Stomach (tissue), 9 donors: ENCODE measurements around the gene TYRO3. TPM values are rescaled to one million over a fixed set of nuclear protein-coding genes. Genes with fewer than 3 reads are reported as not detected.
A peak's percentile ranks its signal among the peaks of the same experiment; 100 is the strongest.
"Not testable (repeated sequence)": the region's sequence is repeated elsewhere in the genome, so short reads cannot be mapped to it uniquely, and the experiment has no call there.

Source experiments
- DNase-seq, 2 donors: peaks; one replicate each; pipeline versions ENCODE4 v3.0.0 to v3.0.0-alpha.2; 2013 to 2019
- H3K27ac ChIP-seq, 5 donors: fragments of 200-600 bp in 4 of 5; sonication (generic) in 4 of 5; one replicate each; pipeline ENCODE4 v1.5.1; 2013 to 2019; ENCODE audit warnings: mild to moderate bottlenecking in 1 of 5, moderate library complexity in 1 of 5
- H3K27me3 ChIP-seq, 3 donors: fragments of 200-600 bp; sonication (generic); one replicate each; pipeline ENCODE4 v1.5.1; 2017 to 2019; ENCODE audit warnings: mixed run types in 1 of 3
- H3K36me3 ChIP-seq, 4 donors: fragments of 200-600 bp; sonication (generic); 1 replicate in 3 of 4; 2 replicates in 1 of 4; pipeline ENCODE4 v1.5.1; 2016 to 2019
- H3K4me1 ChIP-seq, 4 donors: fragments of 200-600 bp; sonication (generic); one replicate each; pipeline ENCODE4 v1.5.1; 2016 to 2019
- H3K4me3 ChIP-seq, 4 donors: fragments of 200-600 bp; sonication (generic) in 3 of 4; one replicate each; pipeline ENCODE4 v1.5.1; 2016 to 2019; ENCODE audit warnings: mild to moderate bottlenecking in 1 of 4
- H3K9me3 ChIP-seq, 4 donors: fragments of 200-600 bp; sonication (generic); one replicate each; pipeline ENCODE4 v1.5.1; 2016 to 2019
- EP300 ChIP-seq: sonication (generic); formaldehyde crosslinking; IDR thresholded peaks from one replicate; pipeline ENCODE4 v1.6.1; 2017; ENCODE audit warnings: antibody characterized with exemption
- POLR2A ChIP-seq, 4 donors: fragments of 450-650 bp; IDR thresholded peaks; one replicate each; pipeline ENCODE4 v1.6.1; 2016; ENCODE audit warnings: antibody characterized with exemption in 4 of 4, control low read depth in 2 of 4, mild to moderate bottlenecking in 1 of 4, moderate library complexity in 1 of 4
- POLR2AphosphoS5 ChIP-seq, 3 donors: sonication (generic); formaldehyde crosslinking; IDR thresholded peaks; one replicate each; pipeline ENCODE4 v1.6.1; 2016; ENCODE audit warnings: antibody characterized with exemption in 3 of 3
- WGBS, 5 donors: extraction: QIAGEN DNeasy Blood & Tissue Kit in 3 of 5; methylation state at CpG; one replicate each; pipeline versions ENCODE4 v1.1.5 to v1.1.7; 2013 to 2018; 5-methylcytosine and 5-hydroxymethylcytosine counted together
- intact Hi-C: fragments of 100-400 bp; cut with DNase I; formaldehyde crosslinking; loops from one replicate; pipeline ENCODE4 v1.15.1; 2023; ENCODE audit warnings: low total_unique reads
- polyA plus RNA-seq, 3 donors: library from polyadenylated mRNA; stranded (reverse); fragments of 200-250 nt; gene quantifications; one replicate each; pipeline ENCODE4 v1.2.3, GENCODE V29; 2013
- total RNA-seq, 5 donors: library from RNA; depleted of rRNA; stranded (reverse); fragments of >200 nt; gene quantifications; one replicate each; pipeline versions ENCODE4 v1.1.0 to v1.2.3, GENCODE V29; 2014 to 2016
- TF ChIP-seq, protein P1 (sequence below), 7 experiments: fragments of 450-650 bp in 4 of 7; fragments of 200-600 bp in 3 of 7; sonication (generic) in 3 of 7; IDR thresholded peaks; one replicate each; pipeline ENCODE4 v1.5.1; 2016 to 2019; ENCODE audit warnings: antibody characterized with exemption in 7 of 7, control low read depth in 2 of 7, mild to moderate bottlenecking in 1 of 7
- donor health status: healthy with polysubstance abuse.
- donor health status: Bipolar disorder and iron deficiency.
- donor health status: healthy.

The TYRO3 gene
- total and polyA plus RNA-seq, 8 donors, result 0.89 to 16.9 (median 6.6) TPM

DNA sequence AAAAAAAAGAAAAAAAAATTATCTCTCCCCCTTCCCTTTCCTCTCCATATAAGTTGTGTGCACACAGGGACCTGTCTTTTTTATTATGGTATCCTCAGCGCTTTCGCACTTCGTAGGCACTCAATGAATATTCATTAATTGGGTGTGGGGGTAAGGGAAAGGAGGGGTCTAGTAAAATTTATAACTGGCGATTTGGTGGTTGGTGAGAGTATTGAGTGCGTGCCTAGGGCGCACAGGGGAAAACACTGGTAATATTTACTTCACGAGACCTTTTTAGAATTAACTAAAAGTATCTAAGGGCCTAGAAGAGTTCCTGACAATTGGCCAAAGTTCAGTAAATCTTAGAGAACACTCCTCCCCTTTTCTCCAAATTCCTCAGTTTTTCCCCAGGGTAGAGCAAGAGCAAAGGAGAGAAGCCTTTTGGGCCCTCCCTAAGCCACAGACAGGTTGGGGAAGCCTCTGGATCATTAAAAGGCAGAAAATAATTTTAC, 25.7 kb downstream of the TYRO3 start:
- 94 to 96% (median 96%) methylated on average over 7 of the region's 7 CpGs for WGBS, 5 donors
- H3K4me3 ChIP-seq, result peak overlapping the region; percentile 51 to 58 (median 56)
- H3K27ac ChIP-seq, result peak overlapping the region in 1 of 5 donors; percentile 80
- intact Hi-C loops, result no loop called here
- no peaks in the 10 kb centered on the region for H3K36me3 ChIP-seq
- no peak for DNase-seq
- peaks cover 0 to 15% (median 12%) of the 10 kb centered on the region in 4 donors for H3K4me1 ChIP-seq
- TF ChIP-seq EP300 (no peak), POLR2A (IDR thresholded peaks at IDR 0.05) (no peak), POLR2AphosphoS5 (IDR thresholded peaks at IDR 0.05) (no peak)
- TF ChIP-seq, protein P1, sequence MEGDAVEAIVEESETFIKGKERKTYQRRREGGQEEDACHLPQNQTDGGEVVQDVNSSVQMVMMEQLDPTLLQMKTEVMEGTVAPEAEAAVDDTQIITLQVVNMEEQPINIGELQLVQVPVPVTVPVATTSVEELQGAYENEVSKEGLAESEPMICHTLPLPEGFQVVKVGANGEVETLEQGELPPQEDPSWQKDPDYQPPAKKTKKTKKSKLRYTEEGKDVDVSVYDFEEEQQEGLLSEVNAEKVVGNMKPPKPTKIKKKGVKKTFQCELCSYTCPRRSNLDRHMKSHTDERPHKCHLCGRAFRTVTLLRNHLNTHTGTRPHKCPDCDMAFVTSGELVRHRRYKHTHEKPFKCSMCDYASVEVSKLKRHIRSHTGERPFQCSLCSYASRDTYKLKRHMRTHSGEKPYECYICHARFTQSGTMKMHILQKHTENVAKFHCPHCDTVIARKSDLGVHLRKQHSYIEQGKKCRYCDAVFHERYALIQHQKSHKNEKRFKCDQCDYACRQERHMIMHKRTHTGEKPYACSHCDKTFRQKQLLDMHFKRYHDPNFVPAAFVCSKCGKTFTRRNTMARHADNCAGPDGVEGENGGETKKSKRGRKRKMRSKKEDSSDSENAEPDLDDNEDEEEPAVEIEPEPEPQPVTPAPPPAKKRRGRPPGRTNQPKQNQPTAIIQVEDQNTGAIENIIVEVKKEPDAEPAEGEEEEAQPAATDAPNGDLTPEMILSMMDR (IDR thresholded peaks at IDR 0.05), result no peak
- H3K27me3 ChIP-seq, result peaks cover 0 to 5% (median 0%) of the 10 kb centered on the region in 3 donors
- H3K9me3 ChIP-seq, result no peaks in the 10 kb centered on the region

DNA sequence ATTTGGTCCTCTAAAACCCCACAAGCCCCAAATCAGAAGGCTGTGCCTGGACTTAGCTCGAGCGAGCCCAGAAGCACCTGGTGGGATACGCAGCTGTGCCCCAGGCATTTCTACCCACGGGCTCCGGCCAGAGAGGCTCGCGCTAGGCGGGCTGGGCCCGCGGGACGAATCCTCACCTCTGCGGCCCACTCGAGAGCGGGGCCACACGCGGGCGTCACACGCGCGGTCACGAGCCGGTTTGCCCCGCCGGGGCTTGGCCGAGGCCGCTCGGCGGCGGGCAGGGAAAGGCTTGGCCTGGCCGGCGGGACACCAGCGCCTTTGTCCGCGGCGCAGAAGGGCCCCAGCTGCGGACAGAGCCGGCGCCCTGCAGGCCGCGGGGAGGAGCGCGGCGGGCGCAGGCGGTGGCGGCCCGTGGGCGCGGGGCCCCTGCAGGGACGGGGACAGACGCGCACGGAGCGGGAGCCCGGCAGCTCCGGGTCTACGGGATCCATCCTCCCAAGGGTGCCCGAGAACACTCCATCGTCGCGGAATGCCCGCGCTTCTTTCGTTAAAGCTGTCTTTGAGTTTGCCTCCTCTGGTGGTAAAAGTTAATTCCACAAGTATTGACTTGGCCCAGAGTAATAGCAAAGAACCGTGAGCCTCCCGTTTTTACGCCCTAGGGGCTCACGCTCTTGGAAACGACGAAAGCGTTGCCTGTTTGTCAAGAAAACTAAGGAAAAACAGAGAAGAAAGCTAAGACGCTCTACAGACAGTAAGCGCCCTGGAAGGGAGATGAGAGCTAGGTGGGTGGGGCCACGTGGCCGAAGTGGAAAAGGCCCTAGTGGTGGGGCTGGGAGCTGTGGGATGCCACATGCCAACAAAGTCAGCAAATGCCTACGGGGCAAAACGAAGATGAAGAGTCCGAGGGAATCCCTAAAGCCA, 26.4 kb downstream of the TYRO3 start:
- peaks cover 0 to 15% (median 12%) of the 10 kb centered on the region in 4 donors for H3K4me1 ChIP-seq
- H3K27ac ChIP-seq, result peak overlapping the region in 4 of 5 donors; percentile 11 to 80 (median 52)
- WGBS, 5 donors, result 5 to 7% (median 7%) methylated on average over 51 to 78 of the region's 78 CpGs
- peak; percentile 48 to 73 for DNase-seq
- no peaks in the 10 kb centered on the region for H3K9me3 ChIP-seq
- TF ChIP-seq EP300, result no peak
- TF ChIP-seq POLR2A (IDR thresholded peaks at IDR 0.05), result no peak
- TF ChIP-seq, protein P1 (IDR thresholded peaks at IDR 0.05), result peak in 5 of 7 experiments; percentile 16 to 48 (median 29)
- H3K4me3 ChIP-seq, result peak overlapping the region; percentile 51 to 58 (median 56)
- no peaks in the 10 kb centered on the region for H3K36me3 ChIP-seq
- intact Hi-C loops, result no loop called here
- peaks cover 0 to 5% (median 0%) of the 10 kb centered on the region in 3 donors for H3K27me3 ChIP-seq

DNA sequence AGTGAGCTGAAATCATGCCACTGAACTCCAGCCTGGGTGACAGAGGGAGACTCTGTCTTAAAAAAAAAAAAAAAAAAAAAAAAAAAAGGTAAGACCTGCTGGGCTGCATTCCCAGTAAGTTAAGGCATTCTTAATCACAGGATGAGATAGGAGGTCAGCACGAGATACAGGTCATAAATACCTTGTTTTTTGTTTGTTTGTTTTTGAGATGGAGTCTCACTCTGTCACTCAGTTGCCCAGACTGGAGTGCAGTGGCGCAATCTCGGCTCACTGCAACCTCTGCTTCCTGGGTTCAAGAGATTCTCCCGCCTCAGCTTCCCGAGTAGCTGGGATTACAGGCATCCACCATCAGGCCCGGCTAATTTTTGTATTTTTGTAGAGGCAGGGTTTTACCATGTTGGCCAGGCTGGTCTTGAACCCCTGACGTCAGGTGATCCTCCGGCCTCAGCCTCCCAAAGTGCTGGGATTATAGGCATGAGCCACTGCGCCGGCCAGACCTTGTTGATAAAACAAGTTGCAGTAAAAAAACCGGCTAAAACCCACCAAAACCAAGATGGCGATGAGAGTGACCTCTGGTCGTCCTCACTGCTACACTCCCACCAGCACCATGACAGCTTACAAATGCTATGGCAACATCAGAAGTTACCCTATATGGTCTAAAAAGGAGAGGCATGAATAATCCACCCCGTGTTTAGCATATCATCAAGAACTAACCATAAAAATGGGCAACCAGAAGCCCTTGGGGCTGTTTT, 27.7 kb downstream of the TYRO3 start:
- H3K27ac ChIP-seq, DNase-seq, H3K36me3 ChIP-seq, H3K9me3 ChIP-seq, H3K27me3 ChIP-seq, intact Hi-C loops, H3K4me3 ChIP-seq: not testable (repeated sequence)
- 88 to 92% (median 90%) methylated on average over 14 of the region's 14 CpGs for WGBS, 5 donors
- peaks cover 0 to 15% (median 12%) of the 10 kb centered on the region in 4 donors for H3K4me1 ChIP-seq

DNA sequence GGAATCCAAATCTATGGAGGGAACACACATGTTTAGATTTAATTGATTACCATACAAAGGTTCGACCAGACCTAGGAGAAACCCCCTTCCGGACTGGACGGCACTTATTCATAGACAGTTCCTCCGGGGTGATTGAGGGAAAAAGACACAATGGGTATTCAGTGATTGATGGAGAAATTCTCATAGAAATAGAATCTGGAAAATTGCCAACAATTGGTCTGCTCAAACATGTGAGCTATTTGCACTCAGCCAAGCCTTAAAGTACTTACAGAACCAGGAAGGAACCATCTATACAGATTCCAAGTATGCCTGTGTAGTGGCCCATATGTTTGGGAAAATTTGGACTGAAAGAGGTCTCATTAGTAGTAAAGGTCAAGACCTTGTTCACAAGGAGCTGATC, 30.0 kb downstream of the TYRO3 start:
- 66 to 77% (median 72%) methylated on average over 4 of the region's 4 CpGs for WGBS, 5 donors
- H3K27ac ChIP-seq, H3K27me3 ChIP-seq, DNase-seq, H3K9me3 ChIP-seq, intact Hi-C loops, H3K36me3 ChIP-seq, H3K4me3 ChIP-seq: not testable (repeated sequence)
- peaks cover 0 to 15% (median 12%) of the 10 kb centered on the region in 4 donors for H3K4me1 ChIP-seq

DNA sequence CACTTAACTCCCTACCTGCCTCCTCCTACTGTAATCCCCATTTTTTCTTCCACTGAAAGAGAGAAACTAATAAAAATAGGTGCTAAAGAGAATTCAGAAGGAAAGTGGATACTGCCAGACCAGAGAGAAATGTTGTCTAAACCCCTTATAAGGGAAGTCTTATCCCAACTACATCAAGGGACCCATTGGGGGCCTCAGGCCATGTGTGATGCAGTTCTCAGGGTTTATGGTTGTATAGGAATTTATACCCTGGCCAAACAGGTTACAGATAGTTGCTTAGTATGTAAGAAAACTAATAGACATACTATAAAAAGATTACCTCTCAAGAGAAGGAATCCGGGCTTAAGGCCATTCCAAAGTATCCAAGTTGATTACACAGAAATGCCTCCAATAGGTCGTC, 30.6 kb downstream of the TYRO3 start:
- H3K36me3 ChIP-seq, H3K9me3 ChIP-seq, H3K27ac ChIP-seq, H3K27me3 ChIP-seq, DNase-seq, H3K4me3 ChIP-seq, intact Hi-C loops: not testable (repeated sequence)
- 54 to 83% (median 67%) methylated on average over 2 of the region's 2 CpGs for WGBS, 5 donors
- peaks cover 0 to 15% (median 12%) of the 10 kb centered on the region in 4 donors for H3K4me1 ChIP-seq

DNA sequence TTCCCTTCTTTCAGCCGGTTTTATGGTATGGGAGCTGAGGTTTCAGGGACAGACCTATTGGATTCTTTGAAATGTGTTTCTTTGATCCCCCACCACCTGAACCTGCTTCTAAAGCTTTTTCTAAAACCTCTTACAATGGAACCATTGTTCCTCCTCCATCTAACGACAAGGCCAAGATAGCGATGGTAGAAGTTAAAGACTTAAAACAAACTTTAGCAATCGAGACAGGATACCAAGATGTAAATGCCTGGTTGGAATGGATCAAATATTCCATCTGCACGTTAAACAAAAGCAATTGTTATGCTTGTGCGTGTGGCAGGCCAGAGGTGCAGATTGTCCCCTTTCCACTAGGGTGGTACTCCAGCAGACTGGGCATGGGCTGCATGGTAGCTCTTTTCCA, 32.2 kb downstream of the TYRO3 start:
- H3K9me3 ChIP-seq, intact Hi-C loops, H3K36me3 ChIP-seq, H3K4me3 ChIP-seq, DNase-seq, H3K4me1 ChIP-seq, H3K27ac ChIP-seq, H3K27me3 ChIP-seq: not testable (repeated sequence)
- WGBS, 5 donors, result 29 to 58% (median 44%) methylated on average over 6 of the region's 6 CpGs

DNA sequence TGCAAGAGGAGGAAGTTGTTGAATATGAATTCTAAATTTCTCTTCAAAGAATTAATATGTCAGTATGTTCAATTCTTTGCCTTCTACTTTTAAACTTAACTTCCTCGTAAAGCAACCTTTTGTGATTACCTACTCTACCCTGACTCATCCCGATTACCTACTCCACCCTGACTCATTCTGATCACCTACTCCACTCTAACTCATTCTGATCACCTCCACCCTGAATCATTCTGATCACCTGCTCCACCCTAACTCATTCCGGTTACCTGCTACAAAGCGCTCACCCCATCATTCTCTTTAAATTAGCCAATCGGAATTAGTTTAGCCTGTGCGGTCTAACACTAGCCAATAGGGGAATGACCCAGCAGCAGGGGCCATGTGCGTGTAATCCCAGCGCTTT, 33.7 kb downstream of the TYRO3 start:
- DNase-seq, H3K9me3 ChIP-seq, H3K4me3 ChIP-seq, intact Hi-C loops, H3K4me1 ChIP-seq, H3K27me3 ChIP-seq, H3K27ac ChIP-seq, H3K36me3 ChIP-seq: not testable (repeated sequence)
- 87 to 91% (median 90%) methylated on average over 8 of the region's 8 CpGs for WGBS, 5 donors
